ENCODE measurements around the gene PARVG.

- TF ChIP-seq HCFC1 (IDR thresholded peaks at IDR 0.05; ENCODE audit: low read length) (no peak), CBFB (IDR thresholded peaks at IDR 0.05; ENCODE audit: low read depth) (no peak), CTCF (IDR thresholded peaks at IDR 0.05 in 2 of 3, conservative IDR thresholded peaks at IDR 0.05 in 1 of 3; ENCODE audit: control insufficient read depth in 2 of 3, extremely low read depth in 1 of 3, insufficient read depth in 1 of 3, low read depth in 3 of 3, low read length in 3 of 3) (no peak), SMC3 (IDR thresholded peaks at IDR 0.05; ENCODE audit: borderline replicate concordance, low read length) (no peak), ELK1 (IDR thresholded peaks at IDR 0.05; ENCODE audit: low read depth, low read length) (no peak), POLR2A (IDR thresholded peaks at IDR 0.05; ENCODE audit: low read depth, low read length) (no peak), SIN3A (IDR thresholded peaks at IDR 0.05; ENCODE audit: low read depth, low read length) (no peak), CREB1 (IDR thresholded peaks at IDR 0.05; ENCODE audit: low read depth) (no peak), POLR2AphosphoS5 (IDR thresholded peaks at IDR 0.05; ENCODE audit: low read length) (no peak), PBX3 (IDR thresholded peaks at IDR 0.05; ENCODE audit: insufficient replicate concordance, low read depth, low read length) (no peak), DPF2 (IDR thresholded peaks at IDR 0.05) (no peak), EP300 (IDR thresholded peaks at IDR 0.05; ENCODE audit: borderline replicate concordance in 1 of 2, control insufficient read depth in 1 of 2, low read depth in 2 of 2, low read length in 2 of 2) (no peak)
Measured at GRCh38 chr22:44179196-44179988, 1.3 kb upstream of the PARVG start.

Measured in GM12878 (cell line).